GM18507 (cell line): ENCODE data around the gene UST.
"Not testable (repeated sequence)": the region's sequence is repeated elsewhere in the genome, so short reads cannot be mapped to it uniquely, and the experiment has no call there.

Experiments used
- DNase-seq: peaks from one replicate; pipeline ENCODE4 v3.0.0; 2011; ENCODE audit warnings: low read depth; ENCODE audit not compliant: insufficient read length; ENCODE audit errors: extremely low spot score
- FAIRE-seq: peaks from 2 replicates; lab custom pipeline; 2011; peaks lifted over from hg19 to GRCh38; lab: Jason Lieb, UNC

The UST gene

GRCh38 chr6:148853113-148853512, 106.3 kb downstream of the UST start:
- not testable (repeated sequence) for DNase-seq, FAIRE-seq

GRCh38 chr6:148854096-148854495, 107.3 kb downstream of the UST start:
- no peak for DNase-seq
- no peak for FAIRE-seq

DNA sequence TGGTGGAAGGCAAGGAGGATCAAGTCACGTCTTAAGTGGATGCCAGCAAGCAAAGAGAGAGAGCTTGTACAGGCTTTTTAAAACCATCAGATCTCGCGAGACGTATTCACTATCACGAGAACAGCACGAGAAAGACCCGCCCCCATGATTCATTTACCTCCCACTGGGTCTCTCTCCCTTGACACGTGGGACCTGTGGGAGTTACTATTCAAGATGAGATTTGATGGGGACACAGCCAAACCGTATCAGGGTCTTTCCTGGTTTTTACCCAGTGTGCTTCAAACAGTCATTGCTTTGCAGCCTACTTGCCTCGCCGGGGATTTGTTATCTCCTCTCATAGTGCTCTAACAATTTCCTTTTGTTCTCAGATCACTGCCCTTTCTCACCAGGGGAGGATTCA, 108.2 kb downstream of the UST start:
- no peak for DNase-seq
- no peak for FAIRE-seq

- DNase-seq: no peak
- FAIRE-seq: no peak
Observed at GRCh38 chr6:148855744-148856143, 108.9 kb downstream of the UST start.

GRCh38 chr6:148857798-148858390, 111.1 kb downstream of the UST start:
- no peak for FAIRE-seq
- DNase-seq: no peak

- not testable (repeated sequence) for DNase-seq, FAIRE-seq
Observed at GRCh38 chr6:148864132-148864531, 117.3 kb downstream of the UST start.

DNA sequence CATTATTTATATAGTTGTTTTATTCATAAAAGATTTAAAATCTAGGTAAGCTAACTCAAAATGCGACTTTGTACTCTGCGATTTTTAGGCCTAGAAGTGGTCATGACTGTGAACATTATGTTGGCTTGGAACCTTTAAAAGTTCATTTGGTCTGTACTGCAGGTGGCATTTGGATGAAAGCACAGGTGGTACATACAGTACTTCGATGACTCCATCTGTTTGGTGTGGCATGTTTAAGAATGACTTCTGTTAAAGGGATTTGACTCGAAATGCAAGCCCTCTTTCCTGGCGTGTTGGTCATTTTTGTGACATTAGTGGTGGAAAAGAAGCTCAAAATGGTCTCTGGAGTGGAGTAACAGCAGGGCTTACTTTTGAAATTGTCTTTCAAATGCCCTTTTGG, 118.1 kb downstream of the UST start:
- DNase-seq: no peak
- FAIRE-seq: no peak

GRCh38 chr6:148866657-148867268, 119.9 kb downstream of the UST start:
- DNase-seq: peak; percentile 18
- FAIRE-seq: peak; percentile 59

DNA sequence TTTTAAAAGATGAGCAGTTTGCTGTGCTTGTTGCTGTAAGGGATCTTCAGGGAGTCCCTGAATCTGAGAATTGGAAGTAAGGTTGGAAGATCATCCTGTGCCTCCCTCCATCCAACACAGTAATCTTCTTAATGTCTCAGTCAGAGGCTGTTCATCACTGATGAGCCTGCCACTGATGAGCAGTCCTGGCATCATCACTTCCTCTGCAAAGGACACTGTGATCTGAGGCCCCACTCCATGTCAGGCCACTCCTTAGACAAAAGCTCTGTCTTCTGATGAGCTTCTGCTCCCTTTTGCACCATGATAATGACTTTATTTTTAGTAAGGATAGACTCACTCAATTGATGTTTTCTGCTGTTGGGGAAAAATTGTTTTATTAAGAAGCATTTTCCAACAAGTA, 121.0 kb downstream of the UST start:
- FAIRE-seq: no peak
- DNase-seq: no peak

DNA sequence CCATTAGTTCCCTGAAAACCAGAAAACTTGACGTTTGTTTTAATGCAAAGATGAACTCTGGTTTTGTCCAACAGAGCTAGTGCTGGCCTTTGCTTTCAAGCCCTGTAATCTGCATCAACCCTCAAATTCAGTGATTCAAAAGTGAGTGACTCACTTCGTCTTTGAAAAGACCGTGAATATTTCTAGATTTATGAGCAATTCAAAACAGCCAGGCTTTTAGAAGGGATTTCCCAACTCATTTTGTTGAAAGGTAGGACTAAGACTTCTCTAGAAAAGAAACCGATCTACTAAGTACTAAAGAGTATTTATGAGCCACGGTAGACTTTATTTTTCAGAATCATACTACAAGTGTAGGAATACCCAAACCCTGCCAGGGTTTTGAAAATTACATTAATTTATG, 121.5 kb downstream of the UST start:
- FAIRE-seq (no peak), DNase-seq (no peak)

GRCh38 chr6:148868901-148869300, 122.1 kb downstream of the UST start:
- FAIRE-seq (no peak), DNase-seq (no peak)

- DNase-seq: no peak
- FAIRE-seq: no peak
Observed at GRCh38 chr6:148869585-148869984, 122.8 kb downstream of the UST start.

DNA sequence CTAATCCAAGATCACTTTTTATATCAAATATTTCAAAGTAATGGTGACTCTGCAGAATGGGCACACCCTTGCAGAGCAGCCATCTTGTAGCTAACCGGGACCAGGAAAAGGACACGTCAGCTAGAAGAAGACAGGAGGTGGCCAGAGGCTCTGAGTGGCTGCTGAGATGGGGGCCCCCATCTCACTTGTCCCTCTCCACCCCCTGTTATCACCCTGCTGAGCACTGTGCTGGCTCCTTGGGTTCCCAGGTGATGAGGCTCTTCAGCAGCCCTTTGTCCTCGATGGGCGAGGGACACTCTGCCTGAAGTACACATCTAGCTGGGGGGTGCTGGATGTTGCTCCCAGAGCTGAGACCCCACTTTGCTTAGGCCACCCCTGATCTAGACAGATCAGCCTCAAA, 126.3 kb downstream of the UST start:
- FAIRE-seq (no peak), DNase-seq (no peak)

- DNase-seq: no peak
- FAIRE-seq: no peak
Observed at GRCh38 chr6:148873868-148874267, 127.0 kb downstream of the UST start.

DNA sequence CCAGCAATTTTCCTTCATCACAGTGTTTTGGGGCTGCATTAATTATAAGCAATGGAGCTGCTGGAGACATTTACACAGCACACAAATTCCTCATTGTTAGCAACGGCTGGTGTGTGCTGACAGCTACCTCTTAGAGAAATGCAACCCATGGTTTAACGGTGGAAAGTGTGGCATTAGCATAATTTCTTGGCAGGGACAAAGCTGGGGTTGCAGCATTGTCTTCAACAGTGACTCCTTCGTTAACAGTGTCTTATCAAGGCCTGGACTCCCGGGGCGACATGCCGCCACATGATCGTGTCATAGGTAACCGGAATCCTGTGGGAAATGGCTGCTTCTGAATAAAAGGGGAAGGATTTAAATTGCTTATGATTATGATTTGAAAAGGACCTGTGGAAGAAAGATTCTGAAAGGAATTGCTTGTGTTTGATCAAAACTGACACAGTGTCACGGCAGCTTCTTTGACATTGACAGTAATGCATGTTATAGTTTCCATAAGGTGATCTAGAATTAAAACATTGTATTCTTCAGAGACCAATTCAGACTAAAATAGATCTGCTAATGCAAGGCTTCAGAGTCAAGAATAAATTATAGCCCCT, 128.0 kb downstream of the UST start:
- DNase-seq: no peak
- no peak for FAIRE-seq

GRCh38 chr6:148878683-148879082, 131.9 kb downstream of the UST start:
- FAIRE-seq (no peak), DNase-seq (no peak)

- DNase-seq, FAIRE-seq: not testable (repeated sequence)
Observed at GRCh38 chr6:148880742-148881141, 133.9 kb downstream of the UST start.

- DNase-seq (no peak), FAIRE-seq (no peak)
Observed at GRCh38 chr6:148881593-148882311, 134.9 kb downstream of the UST start.

- FAIRE-seq (no peak), DNase-seq (no peak)
Observed at GRCh38 chr6:148883270-148883669, 136.4 kb downstream of the UST start.

DNA sequence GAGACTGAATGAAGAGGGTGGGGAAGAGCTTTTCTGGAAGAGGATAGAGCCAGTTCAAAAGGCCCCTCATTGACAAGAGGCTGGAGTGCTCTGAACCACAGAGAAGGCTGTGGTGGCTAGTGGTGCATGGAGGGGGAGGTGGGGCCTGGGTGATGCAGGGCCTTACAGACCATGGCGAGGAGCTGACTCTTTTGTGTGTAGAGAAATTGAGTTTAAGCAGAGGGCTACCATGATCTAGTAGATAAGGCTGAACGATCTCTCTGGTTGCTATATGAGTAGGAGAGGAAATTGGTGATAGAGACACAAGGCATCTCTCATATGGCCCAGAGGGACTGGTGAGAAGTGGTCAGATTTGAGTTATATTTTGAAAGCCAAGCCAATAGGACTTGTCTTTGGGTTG, 137.6 kb downstream of the UST start:
- DNase-seq (no peak), FAIRE-seq (no peak)
